Subcutaneous adipose tissue (tissue), 4 donors: ENCODE data around the gene YDJC. TPM values are rescaled to one million over a fixed set of nuclear protein-coding genes. Genes with fewer than 3 reads are reported as not detected.

Source experiments
- CTCF ChIP-seq: fragments of 450-650 bp; IDR thresholded peaks from one replicate; pipeline ENCODE4 v1.5.1; 2016; ENCODE audit warnings: low read depth, mild to moderate bottlenecking, control low read depth, antibody characterized with exemption, moderate library complexity
- total RNA-seq, 4 donors: library from RNA; depleted of rRNA; stranded (reverse); fragments of >200 nt; gene quantifications; one replicate each; pipeline ENCODE4 v1.1.0, GENCODE V29; 2016

YDJC gene
- total RNA-seq, 4 donors from 2014 or later = 4.7 to 15.3 (median 12.9) TPM

DNA sequence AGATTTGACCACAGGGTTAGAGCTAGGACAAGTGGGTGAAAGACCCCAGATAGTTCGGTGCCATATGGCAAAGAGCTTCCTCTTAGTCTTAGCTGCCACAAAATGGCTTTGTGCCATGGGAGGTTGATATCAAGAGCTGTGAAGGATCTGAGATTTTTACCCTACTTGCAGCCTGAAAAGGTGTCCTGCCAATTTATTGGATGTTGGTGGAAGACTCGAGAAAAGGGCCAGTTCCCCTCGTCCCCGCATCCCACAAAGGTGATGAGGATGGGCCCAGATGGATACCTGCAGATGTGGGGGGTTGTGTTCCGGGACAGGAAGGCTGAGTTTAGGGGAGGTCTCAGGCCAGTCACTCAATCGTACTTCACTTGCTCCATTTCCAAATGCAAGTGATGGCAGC lies 27.2 kb downstream of the YDJC start:
- no peak for TF ChIP-seq CTCF

- no peak for TF ChIP-seq CTCF
Measured at GRCh38 chr22:21599053-21599893, 30.5 kb downstream of the YDJC start.

GRCh38 chr22:21598302-21598701 lies 31.5 kb downstream of the YDJC start:
- TF ChIP-seq CTCF = no peak

GRCh38 chr22:21594865-21595452 lies 34.9 kb downstream of the YDJC start:
- TF ChIP-seq CTCF = no peak

DNA sequence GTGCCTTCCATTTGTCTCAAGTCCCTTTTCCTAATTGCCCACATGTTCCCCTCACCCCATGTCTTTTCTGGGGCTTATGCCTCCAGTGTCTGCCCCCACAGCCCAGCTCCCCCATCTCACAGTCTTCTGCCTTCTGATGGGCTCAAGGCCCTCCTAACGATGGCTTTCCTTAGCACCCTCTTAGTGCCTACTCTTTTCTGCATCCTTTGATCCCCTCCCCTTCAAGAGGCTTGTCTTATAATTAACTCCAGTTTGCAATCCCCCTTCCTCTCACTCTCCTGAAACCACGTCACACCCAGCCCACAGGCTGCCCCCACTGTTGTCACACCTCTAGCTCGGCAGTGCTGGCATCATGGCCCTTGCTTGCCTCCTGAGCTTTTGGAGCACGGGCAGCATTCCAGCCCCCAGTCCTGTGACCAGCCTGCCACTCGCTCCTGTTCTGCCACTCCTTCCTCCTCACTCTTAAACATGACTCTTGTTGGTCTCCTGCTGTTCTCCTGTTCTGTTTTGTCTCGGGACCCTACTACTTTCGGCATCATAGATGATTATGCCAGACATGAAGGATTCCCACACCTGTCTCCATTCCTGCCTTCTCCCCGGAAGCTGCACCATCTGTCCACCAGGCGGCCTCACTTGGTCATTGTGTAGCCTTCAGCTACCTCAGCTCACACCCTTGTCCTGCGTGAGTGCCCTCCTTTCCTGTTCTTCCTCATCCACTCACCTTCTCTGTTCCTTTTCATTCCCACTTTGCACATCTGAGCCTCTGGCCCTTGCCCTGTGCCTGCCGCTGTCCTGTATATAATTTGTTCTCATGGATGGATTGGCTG lies 36.2 kb downstream of the YDJC start:
- TF ChIP-seq CTCF = no peak

GRCh38 chr22:21592422-21592821 lies 37.4 kb downstream of the YDJC start:
- TF ChIP-seq CTCF = no peak

GRCh38 chr22:21591695-21592094 lies 38.1 kb downstream of the YDJC start:
- TF ChIP-seq CTCF = no peak
